ENCODE results near the gene LMAN1L.

The LMAN1L gene

DNA sequence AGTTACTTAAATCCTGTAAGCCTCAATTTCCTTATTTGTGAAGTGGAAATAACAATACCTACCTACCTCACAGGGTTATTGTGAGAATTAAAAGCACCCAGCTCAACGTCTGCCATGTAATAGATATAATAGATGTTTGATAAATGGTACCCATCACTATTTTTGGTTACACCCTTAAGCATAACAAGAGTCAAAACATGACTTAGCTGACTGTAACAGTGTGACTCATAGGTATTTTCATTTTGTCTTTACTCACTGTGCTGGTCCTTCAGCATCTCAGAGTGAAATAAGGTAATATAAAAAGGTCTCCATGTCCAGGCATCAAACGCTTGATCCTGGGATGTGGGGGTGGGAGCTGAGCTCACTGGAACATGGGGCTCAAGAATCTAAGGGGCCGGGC lies 16.9 kb downstream of the LMAN1L start:
- Histone ChIP-seq H3K27me3 (replicated peaks; ENCODE audit: insufficient read depth, low read length) (peaks cover 57% of the 10 kb centered on the region), H3K4me2 (ENCODE audit: low read depth, low read length) (no peak overlapping the region), H3K9ac (ENCODE audit: low read length) (no peak overlapping the region), H4K20me1 (ENCODE audit: insufficient read depth, low read length) (no peaks in the 10 kb centered on the region), H3K4me1 (ENCODE audit: low read length) (no peaks in the 10 kb centered on the region), H3K79me2 (ENCODE audit: low read length) (no peaks in the 10 kb centered on the region), H3F3A (ENCODE audit: insufficient read depth, low read length) (no peaks in the 10 kb centered on the region), H3K9me3 (replicated peaks; ENCODE audit: insufficient read depth, low read length) (no peaks in the 10 kb centered on the region), H3K36me3 (replicated peaks; ENCODE audit: insufficient read depth, low read length) (no peaks in the 10 kb centered on the region), H3K4me3 (ENCODE audit: low read length) (no peak overlapping the region), H3K27ac (ENCODE audit: low read length) (no peak overlapping the region), H2AFZ (ENCODE audit: low read length) (no peak overlapping the region), H3K9me2 (replicated peaks; ENCODE audit: insufficient read depth, low read length) (no peaks in the 10 kb centered on the region)
- DNase-seq: no peak
- TF ChIP-seq, protein P1, sequence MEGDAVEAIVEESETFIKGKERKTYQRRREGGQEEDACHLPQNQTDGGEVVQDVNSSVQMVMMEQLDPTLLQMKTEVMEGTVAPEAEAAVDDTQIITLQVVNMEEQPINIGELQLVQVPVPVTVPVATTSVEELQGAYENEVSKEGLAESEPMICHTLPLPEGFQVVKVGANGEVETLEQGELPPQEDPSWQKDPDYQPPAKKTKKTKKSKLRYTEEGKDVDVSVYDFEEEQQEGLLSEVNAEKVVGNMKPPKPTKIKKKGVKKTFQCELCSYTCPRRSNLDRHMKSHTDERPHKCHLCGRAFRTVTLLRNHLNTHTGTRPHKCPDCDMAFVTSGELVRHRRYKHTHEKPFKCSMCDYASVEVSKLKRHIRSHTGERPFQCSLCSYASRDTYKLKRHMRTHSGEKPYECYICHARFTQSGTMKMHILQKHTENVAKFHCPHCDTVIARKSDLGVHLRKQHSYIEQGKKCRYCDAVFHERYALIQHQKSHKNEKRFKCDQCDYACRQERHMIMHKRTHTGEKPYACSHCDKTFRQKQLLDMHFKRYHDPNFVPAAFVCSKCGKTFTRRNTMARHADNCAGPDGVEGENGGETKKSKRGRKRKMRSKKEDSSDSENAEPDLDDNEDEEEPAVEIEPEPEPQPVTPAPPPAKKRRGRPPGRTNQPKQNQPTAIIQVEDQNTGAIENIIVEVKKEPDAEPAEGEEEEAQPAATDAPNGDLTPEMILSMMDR (IDR thresholded peaks at IDR 0.05; ENCODE audit: low read length): no peak
- TF ChIP-seq EZH2 (optimal IDR thresholded peaks at IDR 0.05; ENCODE audit: low read depth, low read length) (no peak), EZH2phosphoT487 (IDR thresholded peaks at IDR 0.05; ENCODE audit: low read length) (no peak)

DNA sequence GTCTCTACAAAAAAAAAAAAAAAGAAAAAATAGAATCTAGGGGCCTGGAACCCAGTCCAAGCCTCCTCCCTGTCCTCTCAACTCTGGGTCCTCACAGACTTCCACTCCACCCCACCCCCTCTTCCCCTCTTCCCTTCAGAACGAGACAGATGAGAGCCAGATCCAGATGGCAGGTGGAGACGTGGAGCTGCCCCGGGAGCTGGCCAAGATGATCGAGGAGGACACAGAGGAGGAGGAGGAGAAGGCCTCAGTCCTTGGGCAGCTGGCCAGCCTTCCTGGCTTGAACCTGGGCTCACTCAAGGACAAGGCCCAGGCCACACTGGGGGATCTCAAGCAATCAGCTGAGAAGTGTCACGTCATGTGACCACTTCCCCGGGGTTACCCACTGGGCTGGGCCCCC lies 17.4 kb downstream of the LMAN1L start:
- Histone ChIP-seq H3K4me1 (ENCODE audit: low read length) (no peaks in the 10 kb centered on the region), H3K9me2 (replicated peaks; ENCODE audit: insufficient read depth, low read length) (no peaks in the 10 kb centered on the region), H3K27ac (ENCODE audit: low read length) (no peak overlapping the region), H4K20me1 (ENCODE audit: insufficient read depth, low read length) (no peaks in the 10 kb centered on the region), H3K4me2 (ENCODE audit: low read depth, low read length) (no peak overlapping the region), H3K27me3 (replicated peaks; ENCODE audit: insufficient read depth, low read length) (peaks cover 52% of the 10 kb centered on the region), H3K9me3 (replicated peaks; ENCODE audit: insufficient read depth, low read length) (no peaks in the 10 kb centered on the region), H2AFZ (ENCODE audit: low read length) (no peak overlapping the region), H3K4me3 (ENCODE audit: low read length) (no peak overlapping the region), H3K9ac (ENCODE audit: low read length) (no peak overlapping the region), H3K79me2 (ENCODE audit: low read length) (no peaks in the 10 kb centered on the region), H3K36me3 (replicated peaks; ENCODE audit: insufficient read depth, low read length) (no peaks in the 10 kb centered on the region), H3F3A (ENCODE audit: insufficient read depth, low read length) (no peaks in the 10 kb centered on the region)
- TF ChIP-seq EZH2 (optimal IDR thresholded peaks at IDR 0.05; ENCODE audit: low read depth, low read length) (no peak), EZH2phosphoT487 (IDR thresholded peaks at IDR 0.05; ENCODE audit: low read length) (no peak)
- TF ChIP-seq, protein P1 (IDR thresholded peaks at IDR 0.05; ENCODE audit: low read length): no peak
- DNase-seq: no peak

DNA sequence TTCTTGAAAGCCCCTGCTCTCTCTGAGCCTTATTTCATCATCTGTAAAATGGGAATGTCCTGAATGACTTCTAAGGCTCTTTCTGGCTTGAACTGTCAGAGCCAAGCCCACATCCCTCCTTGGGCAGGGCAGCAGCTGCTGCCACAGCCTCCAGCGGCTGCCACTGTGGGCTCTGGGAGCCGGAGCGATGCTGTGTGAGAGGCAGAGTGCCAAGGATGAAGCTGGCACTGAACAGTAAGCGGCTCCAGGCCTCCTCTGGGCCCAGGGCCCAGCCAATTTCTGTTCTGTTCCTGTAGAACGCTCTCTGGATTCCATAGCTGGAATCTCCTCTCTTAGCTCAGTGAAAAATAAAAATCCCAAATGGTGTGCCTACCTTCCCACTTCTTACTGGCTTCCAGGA lies 18.2 kb downstream of the LMAN1L start:
- H3K27ac ChIP-seq (ENCODE audit: low read length): no peak overlapping the region
- H2AFZ ChIP-seq (ENCODE audit: low read length): no peak overlapping the region
- H3F3A ChIP-seq (ENCODE audit: insufficient read depth, low read length): no peaks in the 10 kb centered on the region
- no peak overlapping the region for H3K4me3 ChIP-seq (ENCODE audit: low read length)
- no peak for DNase-seq
- H3K79me2 ChIP-seq (ENCODE audit: low read length): no peaks in the 10 kb centered on the region
- no peaks in the 10 kb centered on the region for H3K36me3 ChIP-seq (replicated peaks; ENCODE audit: insufficient read depth, low read length)
- H3K9me2 ChIP-seq (replicated peaks; ENCODE audit: insufficient read depth, low read length): no peaks in the 10 kb centered on the region
- no peak overlapping the region for H3K4me2 ChIP-seq (ENCODE audit: low read depth, low read length)
- no peaks in the 10 kb centered on the region for H3K9me3 ChIP-seq (replicated peaks; ENCODE audit: insufficient read depth, low read length)
- H3K4me1 ChIP-seq (ENCODE audit: low read length): no peaks in the 10 kb centered on the region
- no peak for TF ChIP-seq EZH2 (optimal IDR thresholded peaks at IDR 0.05; ENCODE audit: low read depth, low read length)
- TF ChIP-seq EZH2phosphoT487 (IDR thresholded peaks at IDR 0.05; ENCODE audit: low read length): no peak
- peaks cover 43% of the 10 kb centered on the region for H3K27me3 ChIP-seq (replicated peaks; ENCODE audit: insufficient read depth, low read length)
- no peak overlapping the region for H3K9ac ChIP-seq (ENCODE audit: low read length)
- H4K20me1 ChIP-seq (ENCODE audit: insufficient read depth, low read length): no peaks in the 10 kb centered on the region

DNA sequence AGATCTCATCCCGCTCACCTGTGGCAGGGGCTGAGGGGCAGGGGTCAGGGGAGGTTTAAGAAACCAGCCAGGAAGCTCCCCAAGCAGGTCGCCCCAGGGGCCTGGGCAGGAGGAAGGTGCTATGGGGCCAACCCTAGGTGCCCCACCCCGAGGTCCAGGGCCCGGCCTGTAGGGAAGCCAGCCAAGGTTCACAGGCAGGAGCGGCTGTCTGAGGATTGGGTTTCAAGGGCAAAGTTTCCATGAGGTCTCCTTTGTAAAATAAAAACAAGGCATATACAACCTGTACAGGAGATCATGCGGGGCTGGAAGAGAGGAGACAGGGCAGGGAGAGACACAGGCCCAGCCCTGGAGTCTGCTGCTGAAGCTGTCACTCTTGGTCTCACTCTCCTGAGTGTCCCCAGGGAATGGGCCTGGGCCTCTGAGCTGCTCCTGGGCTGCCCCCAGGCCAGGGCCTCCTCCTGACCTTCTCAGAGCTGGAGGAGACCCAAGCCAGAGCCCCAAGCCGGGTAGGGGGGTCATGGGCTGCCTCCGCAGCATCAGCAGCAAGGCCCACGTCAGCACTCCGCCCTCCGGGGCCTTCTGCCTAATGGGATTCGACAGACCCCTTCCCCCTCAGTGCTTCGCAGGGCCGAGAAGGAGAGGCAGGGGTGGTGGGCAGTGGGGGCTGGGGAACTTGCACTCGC lies 19.3 kb downstream of the LMAN1L start:
- Histone ChIP-seq H3K4me1 (ENCODE audit: low read length) (no peaks in the 10 kb centered on the region), H3K79me2 (ENCODE audit: low read length) (no peaks in the 10 kb centered on the region), H3K4me2 (ENCODE audit: low read depth, low read length) (no peak overlapping the region), H3K9me2 (replicated peaks; ENCODE audit: insufficient read depth, low read length) (no peaks in the 10 kb centered on the region), H3K27me3 (replicated peaks; ENCODE audit: insufficient read depth, low read length) (peaks cover 37% of the 10 kb centered on the region), H3K36me3 (replicated peaks; ENCODE audit: insufficient read depth, low read length) (no peaks in the 10 kb centered on the region), H2AFZ (ENCODE audit: low read length) (no peak overlapping the region), H3K27ac (ENCODE audit: low read length) (no peak overlapping the region), H4K20me1 (ENCODE audit: insufficient read depth, low read length) (no peaks in the 10 kb centered on the region), H3K4me3 (ENCODE audit: low read length) (no peak overlapping the region), H3K9ac (ENCODE audit: low read length) (no peak overlapping the region), H3F3A (ENCODE audit: insufficient read depth, low read length) (no peaks in the 10 kb centered on the region), H3K9me3 (replicated peaks; ENCODE audit: insufficient read depth, low read length) (no peaks in the 10 kb centered on the region)
- TF ChIP-seq, protein P1 (IDR thresholded peaks at IDR 0.05; ENCODE audit: low read length): no peak
- TF ChIP-seq EZH2phosphoT487 (IDR thresholded peaks at IDR 0.05; ENCODE audit: low read length) (no peak), EZH2 (optimal IDR thresholded peaks at IDR 0.05; ENCODE audit: low read depth, low read length) (no peak)
- no peak for DNase-seq
